IMR-90 (cell line): ENCODE measurements around the gene JRKL.

Experiments
- BHLHE40 ChIP-seq: fragments of 150-350 bp; IDR thresholded peaks from 2 replicates; pipeline ENCODE4 v1.6.1; 2016; ENCODE audit warnings: mild to moderate bottlenecking, low read depth, low read length
- CEBPB ChIP-seq: IDR thresholded peaks from 2 replicates; pipeline ENCODE4 v1.6.1; 2012; ENCODE audit warnings: low read depth, low read length, improper control_type of control experiment
- CHD1 ChIP-seq: IDR thresholded peaks from 2 replicates; pipeline ENCODE4 v1.6.1; 2012; ENCODE audit warnings: low read depth, low read length, improper control_type of control experiment
- FOS ChIP-seq: fragments of 150-350 bp; IDR thresholded peaks from 2 replicates; pipeline ENCODE4 v1.6.1; 2016; ENCODE audit warnings: low read depth, low read length
- MAZ ChIP-seq: IDR thresholded peaks from 2 replicates; pipeline ENCODE4 v1.6.1; 2012; ENCODE audit warnings: low read depth, mild to moderate bottlenecking, low read length, improper control_type of control experiment, moderate library complexity, borderline replicate concordance
- MXI1 ChIP-seq: IDR thresholded peaks from 2 replicates; pipeline ENCODE4 v1.6.1; 2012; ENCODE audit warnings: low read depth, mild to moderate bottlenecking, low read length, moderate library complexity, borderline replicate concordance
- NFE2L2 ChIP-seq: fragments of 150-350 bp; IDR thresholded peaks from 2 replicates; pipeline ENCODE4 v1.6.1; 2016; ENCODE audit warnings: low read depth, mild to moderate bottlenecking, low read length
- POLR2A ChIP-seq: IDR thresholded peaks from 2 replicates; pipeline ENCODE4 v1.6.1; 2012; ENCODE audit warnings: mild to moderate bottlenecking, low read depth, low read length
- RAD21 ChIP-seq: IDR thresholded peaks from 2 replicates; pipeline ENCODE4 v1.6.1; 2012; ENCODE audit warnings: low read length, improper control_type of control experiment
- RCOR1 ChIP-seq: IDR thresholded peaks from 2 replicates; pipeline ENCODE4 v1.6.1; 2012; ENCODE audit warnings: mild to moderate bottlenecking, low read length, improper control_type of control experiment; ENCODE audit not compliant: insufficient replicate concordance
- RFX5 ChIP-seq: IDR thresholded peaks from 2 replicates; pipeline ENCODE4 v1.8.0; 2012; ENCODE audit warnings: low read depth, mild to moderate bottlenecking, low read length, moderate library complexity
- SMC3 ChIP-seq: fragments of 150-350 bp; IDR thresholded peaks from 2 replicates; pipeline ENCODE4 v1.6.1; 2016; ENCODE audit warnings: low read depth, mild to moderate bottlenecking, antibody characterized with exemption, low read length, moderate library complexity
- USF2 ChIP-seq: fragments of 150-350 bp; IDR thresholded peaks from 2 replicates; pipeline ENCODE4 v1.6.1; 2017; ENCODE audit warnings: mild to moderate bottlenecking, antibody characterized with exemption, low read length, low read depth
- TF ChIP-seq, protein P1 (sequence below): conservative IDR thresholded peaks from 2 replicates; pipeline ENCODE4 v1.5.1; 2012; ENCODE audit warnings: mild to moderate bottlenecking, low read depth, low read length, improper control_type of control experiment

DNA sequence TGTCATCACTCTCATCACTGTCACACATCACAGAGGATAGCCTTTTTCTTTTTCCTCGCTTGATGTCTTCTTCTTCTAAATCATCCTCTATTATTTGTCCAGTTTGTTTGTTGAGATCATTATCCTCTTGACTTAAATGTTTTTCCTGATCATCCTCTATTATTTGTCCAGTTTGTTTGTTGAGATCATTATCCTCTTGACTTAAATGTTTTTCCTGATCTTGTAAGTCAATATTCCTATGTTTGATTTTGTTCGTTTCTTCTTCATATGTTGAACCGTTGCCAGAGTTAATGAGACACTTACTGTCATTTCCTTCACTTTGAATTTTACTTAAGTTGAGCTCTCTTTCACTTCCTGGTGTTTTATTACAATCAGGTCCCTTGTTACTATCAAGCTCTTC, 5.7 kb upstream of the JRKL start:
- TF ChIP-seq, protein P1, sequence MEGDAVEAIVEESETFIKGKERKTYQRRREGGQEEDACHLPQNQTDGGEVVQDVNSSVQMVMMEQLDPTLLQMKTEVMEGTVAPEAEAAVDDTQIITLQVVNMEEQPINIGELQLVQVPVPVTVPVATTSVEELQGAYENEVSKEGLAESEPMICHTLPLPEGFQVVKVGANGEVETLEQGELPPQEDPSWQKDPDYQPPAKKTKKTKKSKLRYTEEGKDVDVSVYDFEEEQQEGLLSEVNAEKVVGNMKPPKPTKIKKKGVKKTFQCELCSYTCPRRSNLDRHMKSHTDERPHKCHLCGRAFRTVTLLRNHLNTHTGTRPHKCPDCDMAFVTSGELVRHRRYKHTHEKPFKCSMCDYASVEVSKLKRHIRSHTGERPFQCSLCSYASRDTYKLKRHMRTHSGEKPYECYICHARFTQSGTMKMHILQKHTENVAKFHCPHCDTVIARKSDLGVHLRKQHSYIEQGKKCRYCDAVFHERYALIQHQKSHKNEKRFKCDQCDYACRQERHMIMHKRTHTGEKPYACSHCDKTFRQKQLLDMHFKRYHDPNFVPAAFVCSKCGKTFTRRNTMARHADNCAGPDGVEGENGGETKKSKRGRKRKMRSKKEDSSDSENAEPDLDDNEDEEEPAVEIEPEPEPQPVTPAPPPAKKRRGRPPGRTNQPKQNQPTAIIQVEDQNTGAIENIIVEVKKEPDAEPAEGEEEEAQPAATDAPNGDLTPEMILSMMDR = no peak
- TF ChIP-seq USF2 (no peak), POLR2A (no peak), BHLHE40 (no peak), CEBPB (no peak), RFX5 (no peak), CHD1 (no peak), MXI1 (no peak), FOS (no peak), RCOR1 (no peak), RAD21 (no peak), MAZ (no peak), NFE2L2 (no peak), SMC3 (no peak)
